Choroid plexus epithelial cell (primary cell): ENCODE results near the gene SNTB2.
A peak's percentile ranks its signal among the peaks of the same experiment; 100 is the strongest.

Source experiments
- DNase-seq: peaks from one replicate; pipeline ENCODE4 v3.0.0-alpha.2; 2010; ENCODE audit warnings: low read depth
- H3K4me3 ChIP-seq: 2 replicates; pipeline ENCODE4 v1.5.1; 2011; ENCODE audit warnings: low read depth, mild to moderate bottlenecking, control low read depth, low read length, moderate library complexity
- CTCF ChIP-seq: conservative IDR thresholded peaks from 2 replicates; pipeline ENCODE4 v1.5.1; 2011; ENCODE audit warnings: low read depth, mild to moderate bottlenecking, control low read depth, inconsistent platforms, low read length, moderate library complexity

The SNTB2 gene

GRCh38 chr16:69191136-69191535, 4.2 kb downstream of the SNTB2 start:
- DNase-seq = no peak
- TF ChIP-seq CTCF = no peak
- H3K4me3 ChIP-seq = no peak overlapping the region

GRCh38 chr16:69193855-69194254, 6.9 kb downstream of the SNTB2 start:
- TF ChIP-seq CTCF = no peak
- no peak for DNase-seq
- H3K4me3 ChIP-seq = no peak overlapping the region

- H3K4me3 ChIP-seq = no peak overlapping the region
- no peak for TF ChIP-seq CTCF
- no peak for DNase-seq
These were observed 7.5 kb downstream of the SNTB2 start for GRCh38 chr16:69194488-69194887.

GRCh38 chr16:69195369-69196029, 8.5 kb downstream of the SNTB2 start:
- no peak for TF ChIP-seq CTCF
- DNase-seq = no peak
- H3K4me3 ChIP-seq = no peak overlapping the region

- no peak for TF ChIP-seq CTCF
- no peak overlapping the region for H3K4me3 ChIP-seq
- DNase-seq = no peak
These were observed 10.6 kb downstream of the SNTB2 start for GRCh38 chr16:69197573-69197972.

GRCh38 chr16:69199382-69199781, 12.4 kb downstream of the SNTB2 start:
- TF ChIP-seq CTCF = no peak
- DNase-seq = peak; percentile 83
- H3K4me3 ChIP-seq = no peak overlapping the region

- no peak for DNase-seq
- H3K4me3 ChIP-seq = no peak overlapping the region
- no peak for TF ChIP-seq CTCF
These were observed 14.3 kb downstream of the SNTB2 start for GRCh38 chr16:69201291-69201690.
